NCI-H1092 treated with DMSO at 0.1 percent for 48 hours (cell line): ENCODE measurements around the gene NUDT2.

Experiments
- DNase-seq: peaks from one replicate; lab custom pipeline; 2025; lab: John Stamatoyannopoulos, UW

Gene NUDT2

GRCh38 chr9:34385561-34386230 lies 56.3 kb downstream of the NUDT2 start:
- no peak for DNase-seq

GRCh38 chr9:34386656-34387055 lies 57.3 kb downstream of the NUDT2 start:
- DNase-seq, result no peak

GRCh38 chr9:34387239-34387638 lies 57.9 kb downstream of the NUDT2 start:
- no peak for DNase-seq

GRCh38 chr9:34392511-34392910 lies 63.1 kb downstream of the NUDT2 start:
- no peak for DNase-seq
